Hepatocyte (in vitro differentiated cells): ENCODE results near the gene ABHD15. TPM values are rescaled to one million over a fixed set of nuclear protein-coding genes. Genes with fewer than 3 reads are reported as not detected.

Experiments used
- DNase-seq: peaks from one replicate; pipeline ENCODE4 v3.0.0-alpha.2; 2016; ENCODE audit warnings: low spot score
- H2AFZ ChIP-seq: fragments of 200-600 bp; sonication (generic); 2 replicates; pipeline ENCODE4 v1.6.0; 2016; ENCODE audit warnings: antibody characterized with exemption, mild to moderate bottlenecking
- H3K27ac ChIP-seq: fragments of 200-600 bp; sonication (generic); 2 replicates; pipeline ENCODE4 v1.5.1; 2016; ENCODE audit warnings: mild to moderate bottlenecking
- H3K27me3 ChIP-seq: fragments of 200-600 bp; sonication (generic); 2 replicates; pipeline ENCODE4 v1.6.1; 2016
- H3K36me3 ChIP-seq: fragments of 200-600 bp; sonication (generic); replicated peaks from 2 replicates; pipeline ENCODE4 v1.5.1; 2016; ENCODE audit warnings: low read depth; ENCODE audit not compliant: insufficient read depth
- H3K4me1 ChIP-seq: fragments of 200-600 bp; sonication (generic); 2 replicates; pipeline ENCODE4 v1.5.1; 2016; ENCODE audit warnings: mild to moderate bottlenecking, moderate library complexity; ENCODE audit not compliant: insufficient read depth
- H3K4me2 ChIP-seq: fragments of 200-600 bp; sonication (generic); 2 replicates; pipeline ENCODE4 v1.6.0; 2016
- H3K4me3 ChIP-seq: fragments of 200-600 bp; sonication (generic); 2 replicates; pipeline ENCODE4 v1.5.1; 2016; ENCODE audit warnings: mild to moderate bottlenecking
- H3K79me2 ChIP-seq: fragments of 200-600 bp; sonication (generic); 2 replicates; pipeline ENCODE4 v1.6.0; 2017; ENCODE audit warnings: mild to moderate bottlenecking
- H3K9me2 ChIP-seq: fragments of 200-600 bp; sonication (generic); replicated peaks from 2 replicates; pipeline ENCODE4 v1.6.0; 2017; ENCODE audit warnings: mild to moderate bottlenecking; ENCODE audit not compliant: insufficient read depth
- H3K9me3 ChIP-seq: fragments of 200-600 bp; sonication (generic); 2 replicates; pipeline ENCODE4 v1.5.1; 2016; ENCODE audit warnings: low read depth, mild to moderate bottlenecking
- H4K20me1 ChIP-seq: fragments of 200-600 bp; sonication (generic); 2 replicates; pipeline ENCODE4 v1.6.0; 2016; ENCODE audit warnings: mild to moderate bottlenecking; ENCODE audit not compliant: insufficient read depth, poor library complexity, severe bottlenecking
- EZH2 ChIP-seq: fragments of 200-600 bp; sonication (generic); IDR thresholded peaks from 2 replicates; pipeline ENCODE4 v1.6.1; 2016; ENCODE audit warnings: antibody characterized with exemption, mild to moderate bottlenecking, borderline replicate concordance
- EZH2phosphoT487 ChIP-seq: fragments of 200-600 bp; sonication (generic); IDR thresholded peaks from one replicate; pipeline ENCODE4 v1.6.1; 2018; ENCODE audit warnings: antibody characterized with exemption, mild to moderate bottlenecking, low read depth, moderate library complexity; ENCODE audit not compliant: unreplicated experiment, severe bottlenecking
- WGBS: methylation state at CpG from one replicate; pipeline ENCODE4 v1.1.6; 2016; ENCODE audit warnings: low lambda C conversion rate; ENCODE audit errors: missing lambda C conversion rate; 5-methylcytosine and 5-hydroxymethylcytosine counted together
- polyA plus RNA-seq: library from polyadenylated mRNA; unstranded; fragments of >200 nt; fragmentation: Nextera tagmentation; extraction: Ambion mirVana; gene quantifications from 2 replicates; pipeline ENCODE4 v1.2.1, GENCODE V29; 2016
- total RNA-seq: library from RNA; depleted of rRNA; stranded (reverse); fragments of >200 nt; gene quantifications from 2 replicates; pipeline ENCODE4 v1.2.3, GENCODE V29; 2014
- TF ChIP-seq, protein P1 (sequence below): fragments of 200-600 bp; sonication (generic); IDR thresholded peaks from 2 replicates; pipeline ENCODE4 v1.5.1; 2016; ENCODE audit warnings: antibody characterized with exemption, mild to moderate bottlenecking; ENCODE audit not compliant: poor library complexity

The ABHD15 gene
- total and polyA plus RNA-seq, 2 experiments from 2014 or later: 11.0 to 19.2 TPM

DNA sequence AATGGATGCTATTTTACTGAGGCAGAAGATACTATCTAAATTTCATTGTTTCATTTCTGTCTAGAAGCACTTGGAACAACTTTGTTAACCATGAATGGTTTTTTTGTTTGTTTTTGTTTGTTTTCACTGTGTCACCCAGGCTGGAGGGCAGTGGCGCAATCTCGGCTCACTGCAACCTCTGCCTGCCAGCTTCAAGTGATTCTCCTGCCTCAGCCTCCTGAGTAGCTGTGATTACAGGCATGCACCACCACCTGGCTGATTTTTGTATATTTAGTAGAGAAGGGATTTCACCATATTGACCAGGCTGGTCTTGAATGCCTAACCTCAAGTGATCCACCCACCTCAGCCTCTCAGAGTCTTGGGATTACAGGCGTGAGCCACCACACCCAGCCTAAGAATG lies 40.5 kb downstream of the ABHD15 start:
- no peak overlapping the region for H3K4me2 ChIP-seq
- no peak for DNase-seq
- WGBS: 97% methylated on average over 3 of the region's 3 CpGs
- H4K20me1 ChIP-seq: no peaks in the 10 kb centered on the region
- no peaks in the 10 kb centered on the region for H3K36me3 ChIP-seq
- H2AFZ ChIP-seq: no peak overlapping the region
- no peaks in the 10 kb centered on the region for H3K9me2 ChIP-seq
- H3K9me3 ChIP-seq: no peaks in the 10 kb centered on the region
- H3K79me2 ChIP-seq: peaks cover 6% of the 10 kb centered on the region
- no peak overlapping the region for H3K4me3 ChIP-seq
- H3K4me1 ChIP-seq: no peaks in the 10 kb centered on the region
- H3K27me3 ChIP-seq: no peaks in the 10 kb centered on the region
- H3K27ac ChIP-seq: no peak overlapping the region
- TF ChIP-seq EZH2phosphoT487 (no peak), EZH2 (no peak)
- TF ChIP-seq, protein P1, sequence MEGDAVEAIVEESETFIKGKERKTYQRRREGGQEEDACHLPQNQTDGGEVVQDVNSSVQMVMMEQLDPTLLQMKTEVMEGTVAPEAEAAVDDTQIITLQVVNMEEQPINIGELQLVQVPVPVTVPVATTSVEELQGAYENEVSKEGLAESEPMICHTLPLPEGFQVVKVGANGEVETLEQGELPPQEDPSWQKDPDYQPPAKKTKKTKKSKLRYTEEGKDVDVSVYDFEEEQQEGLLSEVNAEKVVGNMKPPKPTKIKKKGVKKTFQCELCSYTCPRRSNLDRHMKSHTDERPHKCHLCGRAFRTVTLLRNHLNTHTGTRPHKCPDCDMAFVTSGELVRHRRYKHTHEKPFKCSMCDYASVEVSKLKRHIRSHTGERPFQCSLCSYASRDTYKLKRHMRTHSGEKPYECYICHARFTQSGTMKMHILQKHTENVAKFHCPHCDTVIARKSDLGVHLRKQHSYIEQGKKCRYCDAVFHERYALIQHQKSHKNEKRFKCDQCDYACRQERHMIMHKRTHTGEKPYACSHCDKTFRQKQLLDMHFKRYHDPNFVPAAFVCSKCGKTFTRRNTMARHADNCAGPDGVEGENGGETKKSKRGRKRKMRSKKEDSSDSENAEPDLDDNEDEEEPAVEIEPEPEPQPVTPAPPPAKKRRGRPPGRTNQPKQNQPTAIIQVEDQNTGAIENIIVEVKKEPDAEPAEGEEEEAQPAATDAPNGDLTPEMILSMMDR: no peak

DNA sequence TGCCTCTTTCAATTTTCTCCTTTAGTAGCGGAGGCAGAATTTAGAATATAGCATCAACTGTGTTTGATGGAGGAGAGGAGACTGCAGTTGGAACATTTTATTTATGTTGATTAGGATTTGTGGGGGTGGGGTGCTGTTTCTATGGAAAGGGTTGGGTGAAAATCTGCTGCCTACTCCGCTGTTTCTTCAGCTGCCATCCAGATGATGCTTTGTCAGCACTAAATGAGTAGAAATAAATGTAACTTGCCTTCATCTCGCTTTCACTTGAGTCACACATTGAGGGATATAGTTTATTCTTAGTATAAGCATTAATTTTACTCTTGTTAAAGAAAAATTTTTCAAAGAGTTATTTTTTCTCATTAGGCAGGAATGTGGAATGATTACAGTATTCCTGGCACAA lies 42.1 kb downstream of the ABHD15 start:
- Histone ChIP-seq H2AFZ (no peak overlapping the region), H3K4me2 (no peak overlapping the region), H3K36me3 (no peaks in the 10 kb centered on the region), H3K9me3 (no peaks in the 10 kb centered on the region), H3K9me2 (no peaks in the 10 kb centered on the region), H3K4me1 (no peaks in the 10 kb centered on the region), H3K27ac (no peak overlapping the region), H3K79me2 (peaks cover 4% of the 10 kb centered on the region), H3K4me3 (no peak overlapping the region), H4K20me1 (no peaks in the 10 kb centered on the region), H3K27me3 (no peaks in the 10 kb centered on the region)
- no peak for DNase-seq
- WGBS: 97% methylated on average over 3 of the region's 3 CpGs
- TF ChIP-seq, protein P1: no peak
- TF ChIP-seq EZH2phosphoT487: no peak
- TF ChIP-seq EZH2: no peak

DNA sequence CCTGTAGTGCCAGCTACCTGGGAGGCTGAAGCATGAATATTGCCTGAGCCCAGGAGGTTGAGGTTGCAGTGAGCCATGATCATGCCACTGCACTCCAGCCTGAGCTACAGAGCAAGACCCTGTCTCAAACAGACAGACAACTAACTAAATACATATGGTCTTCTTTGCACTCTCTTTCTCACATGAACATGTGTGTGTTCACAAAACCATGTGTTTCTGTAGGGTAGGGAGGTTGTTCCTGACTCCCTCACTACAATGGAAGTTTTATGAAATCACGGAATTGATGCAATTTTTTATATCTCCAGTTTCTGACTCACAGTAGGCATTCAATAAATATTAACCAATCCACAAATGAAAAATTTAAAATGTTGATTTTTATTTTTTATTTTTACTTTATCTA lies 48.5 kb downstream of the ABHD15 start:
- H4K20me1 ChIP-seq: no peaks in the 10 kb centered on the region
- no peak overlapping the region for H2AFZ ChIP-seq
- H3K9me3 ChIP-seq: no peaks in the 10 kb centered on the region
- no peaks in the 10 kb centered on the region for H3K36me3 ChIP-seq
- TF ChIP-seq EZH2 (no peak), EZH2phosphoT487 (no peak)
- TF ChIP-seq, protein P1: no peak
- 96% methylated on average over 1 of the region's 1 CpG for WGBS
- H3K4me1 ChIP-seq: no peaks in the 10 kb centered on the region
- H3K4me3 ChIP-seq: no peak overlapping the region
- no peaks in the 10 kb centered on the region for H3K79me2 ChIP-seq
- no peak overlapping the region for H3K27ac ChIP-seq
- DNase-seq: no peak
- H3K9me2 ChIP-seq: no peaks in the 10 kb centered on the region
- H3K4me2 ChIP-seq: no peak overlapping the region
- no peaks in the 10 kb centered on the region for H3K27me3 ChIP-seq

DNA sequence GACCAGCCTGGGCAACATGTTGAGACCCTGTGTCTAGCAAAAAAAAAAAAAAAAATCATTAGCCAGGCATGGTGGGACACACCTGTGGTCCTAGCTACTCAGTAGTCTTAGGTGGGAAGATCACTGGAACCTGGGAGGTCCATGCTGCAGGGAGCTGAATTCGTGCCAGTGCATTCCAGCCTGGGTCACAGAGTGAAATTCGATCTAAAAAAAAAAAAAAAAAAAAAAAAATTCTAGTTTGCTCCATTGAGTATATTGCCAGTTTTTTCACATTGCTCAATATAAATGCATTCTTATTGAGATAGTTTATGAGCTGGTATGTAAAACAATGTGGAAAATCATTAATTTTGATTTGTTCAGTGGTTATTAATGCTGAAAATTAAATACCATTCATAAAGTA lies 52.0 kb downstream of the ABHD15 start:
- Histone ChIP-seq H3K27ac (no peak overlapping the region), H3K36me3 (no peaks in the 10 kb centered on the region)
- 83% methylated on average over 2 of the region's 2 CpGs for WGBS

More for the DNA sequence above, 52.0 kb downstream of the ABHD15 start:
- Histone ChIP-seq H3K9me2 (no peaks in the 10 kb centered on the region), H2AFZ (no peak overlapping the region), H3K79me2 (no peaks in the 10 kb centered on the region), H3K4me3 (no peak overlapping the region), H3K27me3 (no peaks in the 10 kb centered on the region), H3K9me3 (no peaks in the 10 kb centered on the region), H3K4me2 (no peak overlapping the region), H4K20me1 (no peaks in the 10 kb centered on the region), H3K4me1 (no peaks in the 10 kb centered on the region)
- TF ChIP-seq EZH2 (no peak), EZH2phosphoT487 (no peak)
- TF ChIP-seq, protein P1: no peak
- DNase-seq: no peak
